Endothelial cell of umbilical vein (primary cell): ENCODE data around the gene ARID5A.

Experiments used
- CTCF ChIP-seq, 2 donors: IDR thresholded peaks; 1 replicate in 1 of 2; 2 replicates in 1 of 2; pipeline ENCODE4 v1.5.1; 2011; ENCODE audit warnings: low read length in 2 of 2, mild to moderate bottlenecking in 2 of 2, moderate library complexity in 2 of 2, control low read depth in 1 of 2, inconsistent platforms in 1 of 2, low read depth in 1 of 2; ENCODE audit not compliant: insufficient read depth in 1 of 2; ENCODE audit errors: extremely low read depth in 1 of 2
- EZH2 ChIP-seq: IDR thresholded peaks from 2 replicates; pipeline ENCODE4 v1.6.1; 2012; ENCODE audit warnings: borderline replicate concordance, low read depth, mild to moderate bottlenecking, moderate library complexity, low read length, inconsistent platforms; ENCODE audit not compliant: severe bottlenecking
- FOS ChIP-seq: IDR thresholded peaks from 2 replicates; pipeline ENCODE4 v1.6.1; 2011; ENCODE audit warnings: mild to moderate bottlenecking, low read length, moderate library complexity, borderline replicate concordance; ENCODE audit not compliant: insufficient read depth
- POLR2A ChIP-seq: IDR thresholded peaks from 2 replicates; pipeline ENCODE4 v1.6.1; 2012; ENCODE audit warnings: low read depth, mild to moderate bottlenecking, control low read depth, low read length
- POLR2AphosphoS5 ChIP-seq: IDR thresholded peaks from 2 replicates; pipeline ENCODE4 v1.6.1; 2012; ENCODE audit warnings: low read depth, mild to moderate bottlenecking, control low read depth, low read length, moderate library complexity; ENCODE audit not compliant: insufficient read depth

DNA sequence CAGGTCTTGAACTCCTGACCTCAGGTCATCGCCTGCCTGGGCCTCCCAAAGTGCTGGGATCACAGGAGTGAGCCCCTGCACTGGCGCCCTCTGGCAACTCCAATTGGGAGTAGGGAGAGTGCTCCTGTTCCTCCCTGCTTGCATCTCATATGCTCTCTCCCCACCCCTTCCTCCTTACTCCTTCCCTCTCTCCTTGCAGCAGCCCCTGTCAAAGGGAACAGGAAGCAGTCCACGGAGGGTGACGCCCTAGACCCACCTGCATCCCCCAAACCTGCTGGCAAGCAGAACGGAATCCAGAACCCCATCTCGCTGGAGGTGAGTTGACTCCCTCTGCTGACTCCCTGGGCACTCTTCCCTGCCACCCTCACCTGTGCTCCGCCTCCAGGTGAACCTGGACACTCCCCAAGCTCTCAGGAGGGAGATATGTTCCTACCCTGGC, 10.7 kb downstream of the ARID5A start:
- no peak for TF ChIP-seq EZH2
- no peak for TF ChIP-seq CTCF (IDR thresholded peaks at IDR 0.05; ENCODE audit: extremely low read depth in 1 of 2, insufficient read depth in 1 of 2, low read depth in 1 of 2, low read length in 2 of 2)
- TF ChIP-seq FOS, result no peak
- TF ChIP-seq POLR2AphosphoS5, result no peak
- no peak for TF ChIP-seq POLR2A
